ENCODE results near the gene TENT5A.
A peak's percentile ranks its signal among the peaks of the same experiment; 100 is the strongest.
"Not testable (repeated sequence)": the region's sequence is repeated elsewhere in the genome, so short reads cannot be mapped to it uniquely, and the experiment has no call there.

The TENT5A gene

DNA sequence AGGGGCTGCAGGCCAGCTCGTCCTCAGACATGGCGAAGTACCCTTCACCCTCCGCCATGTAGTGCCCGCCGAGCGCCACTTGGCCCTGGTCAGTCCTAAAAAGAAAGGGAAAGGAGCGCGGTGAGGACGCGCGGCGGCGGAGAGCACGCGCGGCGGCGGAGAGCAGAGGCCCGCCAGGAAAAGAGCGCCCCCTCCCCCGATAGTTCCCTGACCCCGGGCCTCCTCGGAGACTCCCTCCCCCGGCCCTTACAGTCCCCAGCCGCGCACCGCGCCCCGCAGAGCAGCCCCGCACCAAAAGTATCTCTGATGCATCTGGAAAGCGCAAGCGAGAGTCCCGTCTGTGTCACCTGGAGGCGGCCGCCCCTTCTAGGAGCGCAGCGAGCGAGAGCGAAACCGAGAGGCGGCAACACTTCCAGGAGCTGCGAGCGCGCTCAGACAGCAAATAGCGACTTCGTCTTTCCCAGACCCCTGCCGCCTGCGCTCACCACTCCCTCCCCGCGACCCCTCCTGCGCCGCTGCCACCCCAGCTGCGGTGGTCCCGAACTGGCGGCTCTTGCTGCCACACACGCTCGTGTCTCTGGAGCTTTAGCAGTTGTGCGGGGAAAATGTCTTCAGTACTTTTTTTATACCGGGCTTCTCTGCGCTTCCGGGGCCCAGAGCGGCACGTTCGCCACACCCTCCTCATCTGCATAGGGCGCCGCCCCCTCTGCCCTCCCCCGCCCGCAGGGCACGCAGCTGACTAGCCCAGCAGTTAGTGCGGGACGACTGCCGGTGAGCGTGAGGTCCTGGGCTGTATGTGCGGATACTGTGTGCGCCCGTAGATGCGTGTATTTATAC lies at the start of gene TENT5A:
TENT5A (minus strand) TSS at position 598 of the 837 bp plus-strand sequence; CDS start at position 58, 540 bp downstream.
- ATAC-seq (peak; percentile 72), DNase-seq (peak; percentile 83)

DNA sequence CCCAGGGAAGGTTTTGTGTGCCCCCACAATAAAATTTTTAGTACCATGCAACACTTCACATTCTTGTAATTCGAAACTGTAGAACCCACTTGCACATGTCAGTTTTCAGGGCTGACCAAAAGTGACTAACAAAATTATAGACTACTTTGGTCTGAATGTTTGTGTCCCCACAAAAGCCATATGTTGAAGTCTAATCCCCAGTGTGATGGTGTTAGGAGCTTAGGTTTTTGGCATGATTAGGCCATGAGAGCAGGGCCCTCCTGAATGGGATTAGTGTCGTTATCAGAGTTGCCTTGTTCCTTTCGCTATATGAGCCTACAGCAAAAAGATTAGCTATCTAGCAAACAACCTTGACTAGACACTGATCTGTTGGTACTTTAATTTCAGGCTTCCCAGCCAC lies 49.0 kb upstream of the TENT5A start:
- DNase-seq (no peak), ATAC-seq (no peak)

DNA sequence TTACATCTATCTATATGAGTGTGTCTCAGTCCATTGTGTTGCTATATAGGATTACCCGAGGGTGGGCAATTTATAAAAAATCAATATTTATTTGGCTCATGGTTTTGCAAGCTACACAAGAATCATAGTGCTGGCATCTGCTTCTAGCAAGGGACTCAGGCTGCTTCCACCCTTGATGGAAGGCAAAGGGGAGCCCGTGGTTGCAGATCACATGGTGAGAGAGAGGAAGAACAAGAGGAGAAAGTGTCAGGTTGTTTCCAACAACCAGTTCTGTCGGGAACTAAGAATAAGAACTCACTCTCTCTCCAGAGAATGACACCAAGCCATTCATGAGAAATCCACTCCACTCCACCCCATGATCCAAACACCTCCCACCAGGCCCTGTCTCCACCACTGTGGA lies 48.2 kb upstream of the TENT5A start:
- no peak for DNase-seq
- ATAC-seq = no peak

DNA sequence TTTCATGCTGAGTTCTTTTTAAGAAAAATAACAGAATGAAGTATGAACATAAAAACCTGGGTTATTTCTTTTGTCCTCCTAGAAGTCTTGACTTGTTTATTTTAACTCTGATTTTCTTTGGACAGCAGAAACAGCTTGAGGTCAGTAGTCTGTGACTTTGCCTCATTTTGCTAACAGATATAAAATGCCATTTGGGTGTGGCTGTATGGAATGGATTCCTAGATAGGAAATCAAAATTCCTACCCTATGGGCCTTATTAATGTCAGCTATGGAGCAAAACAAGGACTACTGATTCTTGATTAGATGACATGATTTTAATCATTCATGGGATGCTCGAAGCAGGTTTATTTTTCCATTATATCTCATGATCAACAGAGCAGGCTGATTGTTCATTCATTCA lies 46.8 kb upstream of the TENT5A start:
- DNase-seq (no peak), ATAC-seq (no peak)

DNA sequence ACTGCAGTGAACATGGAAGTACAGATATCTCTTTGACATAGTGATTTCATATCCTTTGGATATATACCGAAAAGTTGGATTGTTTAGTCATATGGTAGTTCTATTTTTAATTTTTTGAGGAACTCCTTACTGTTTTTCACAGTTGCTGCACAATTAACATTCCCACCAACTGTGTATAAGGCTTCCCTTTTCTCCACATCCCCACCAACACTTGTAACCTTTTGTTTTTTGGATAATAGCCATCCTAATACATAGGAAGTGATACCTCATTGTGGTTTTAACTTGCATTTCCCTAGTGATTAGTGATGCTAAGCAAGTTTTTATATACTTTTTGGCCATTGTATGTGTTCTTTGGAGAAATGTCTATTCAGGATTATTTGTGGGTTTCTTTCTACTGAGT lies 45.1 kb upstream of the TENT5A start:
- ATAC-seq = no peak
- DNase-seq = no peak

DNA sequence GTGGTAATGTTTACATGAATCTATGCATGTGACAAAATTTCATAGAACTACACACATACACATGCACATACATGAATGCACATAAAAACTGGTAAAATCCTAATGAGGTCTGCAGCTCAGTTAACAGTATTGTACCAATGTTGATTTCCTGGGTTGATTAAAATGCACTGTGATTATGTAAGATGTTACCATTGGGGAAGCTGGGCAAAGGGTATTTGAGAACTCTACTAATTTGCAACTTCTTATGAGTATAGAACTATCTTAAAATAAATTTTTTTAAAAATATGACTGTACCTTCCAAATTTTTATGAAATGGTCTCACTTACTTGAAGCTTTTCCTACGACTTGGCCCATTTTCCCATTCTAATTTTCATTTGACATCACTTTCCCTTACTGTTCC lies 43.4 kb upstream of the TENT5A start:
- no peak for DNase-seq

DNA sequence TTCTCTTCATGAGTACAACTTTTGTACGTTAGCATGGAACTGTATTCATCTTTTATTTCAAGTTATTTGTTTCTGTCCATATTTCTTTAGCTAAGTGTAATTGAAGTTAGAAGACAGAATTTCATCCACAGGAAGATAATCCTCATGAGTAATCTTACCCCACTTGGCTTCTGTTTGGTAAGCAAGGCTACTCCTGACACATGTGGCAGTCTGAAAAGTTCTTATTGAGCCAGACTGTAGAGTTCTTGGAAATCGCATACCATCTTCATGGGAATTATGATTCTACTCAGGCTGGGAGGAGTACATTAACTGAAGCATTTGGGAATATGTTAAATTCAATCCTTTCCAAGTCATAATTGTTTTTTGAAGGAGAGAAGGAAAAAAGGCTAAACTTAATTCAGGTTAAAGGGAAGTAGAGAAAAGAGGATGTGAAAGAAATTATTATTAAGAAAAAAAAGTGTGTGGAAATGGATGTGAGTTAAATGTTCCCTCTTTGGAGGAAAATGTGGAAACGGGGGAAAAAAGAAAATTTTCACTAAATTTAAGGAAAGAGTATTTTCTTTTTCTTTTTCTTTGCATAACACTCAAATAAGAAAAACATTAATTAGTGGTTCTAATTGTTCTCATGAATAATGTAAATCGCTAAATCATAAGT lies 41.5 kb upstream of the TENT5A start:
- DNase-seq (no peak), ATAC-seq (no peak)

More for the DNA sequence above, 43.4 kb upstream of the TENT5A start:
- no peak for ATAC-seq

DNA sequence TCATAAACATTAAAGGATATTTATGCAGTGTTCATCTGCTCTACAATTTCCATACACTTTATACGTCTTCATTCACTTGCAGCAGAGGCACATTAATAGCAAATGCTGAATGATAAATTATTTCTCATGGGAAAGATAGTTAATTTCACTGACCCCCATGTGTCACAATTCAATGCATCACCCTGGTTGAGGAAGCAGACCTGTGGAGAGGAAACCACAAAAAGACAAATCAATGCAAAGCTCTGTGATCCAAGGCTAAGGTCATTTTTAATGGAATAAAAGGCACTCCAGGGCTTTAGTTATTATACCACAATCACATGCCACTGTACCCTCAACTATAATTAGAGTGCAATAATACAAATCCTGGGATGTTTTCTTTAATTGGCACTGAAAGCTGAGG lies 40.3 kb upstream of the TENT5A start:
- DNase-seq (no peak), ATAC-seq (no peak)

DNA sequence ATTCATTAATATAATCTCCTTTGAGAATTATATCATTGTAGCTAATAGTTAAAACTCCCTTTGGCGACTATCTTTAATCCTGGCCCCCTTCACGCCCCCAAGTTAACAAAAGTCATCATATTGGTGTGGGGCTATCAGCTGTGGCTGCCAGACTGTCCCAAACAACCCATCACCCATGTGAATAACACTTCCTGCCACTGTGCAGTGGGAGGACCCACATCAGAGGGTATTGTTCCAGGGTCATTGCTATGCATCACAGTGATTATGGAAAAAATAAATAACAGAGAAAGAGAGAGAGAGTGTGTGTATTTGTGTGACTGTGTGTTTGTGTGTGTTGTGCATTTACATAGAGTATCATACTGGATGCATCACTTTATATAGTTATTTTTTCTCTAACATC lies 39.3 kb upstream of the TENT5A start:
- no peak for DNase-seq
- no peak for ATAC-seq

DNA sequence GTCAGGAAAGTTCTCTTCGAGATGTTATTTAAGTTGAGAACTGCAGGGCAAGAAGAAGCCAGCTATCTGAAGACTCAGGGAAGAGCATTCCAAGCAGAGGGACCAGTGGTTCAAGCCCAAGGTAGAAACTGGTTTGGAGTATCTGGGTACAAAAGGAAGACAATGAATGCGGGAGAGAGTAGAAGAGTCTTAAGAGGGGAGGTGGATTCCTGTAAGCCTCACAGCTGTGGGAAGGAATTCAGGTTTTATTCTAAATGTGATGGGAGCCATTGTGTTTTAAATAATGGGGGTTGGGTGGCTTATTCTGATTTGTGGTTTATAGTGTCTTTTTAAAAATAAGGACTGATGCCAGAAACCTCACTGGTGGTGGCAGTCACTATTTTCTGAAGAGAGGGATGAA lies 37.6 kb upstream of the TENT5A start:
- ATAC-seq (no peak), DNase-seq (no peak)

DNA sequence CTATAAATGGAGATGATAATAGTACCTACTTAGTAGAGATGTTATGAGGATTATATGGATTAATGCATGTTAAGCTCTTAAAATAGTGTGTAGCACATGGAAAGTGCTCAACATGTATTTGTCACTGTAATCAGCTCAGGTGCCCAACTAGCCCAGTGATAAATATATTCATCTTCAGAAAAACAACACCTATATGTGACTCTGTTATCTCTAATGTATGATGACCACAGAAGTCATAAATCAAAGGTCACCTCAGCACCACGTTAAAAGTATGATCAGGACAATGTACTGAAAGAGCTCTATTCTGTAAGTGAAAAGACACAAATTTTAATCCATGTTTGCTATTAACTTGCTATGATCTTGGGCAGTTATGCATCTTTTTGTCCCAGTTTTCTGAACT lies 36.8 kb upstream of the TENT5A start:
- ATAC-seq (no peak), DNase-seq (no peak)

DNA sequence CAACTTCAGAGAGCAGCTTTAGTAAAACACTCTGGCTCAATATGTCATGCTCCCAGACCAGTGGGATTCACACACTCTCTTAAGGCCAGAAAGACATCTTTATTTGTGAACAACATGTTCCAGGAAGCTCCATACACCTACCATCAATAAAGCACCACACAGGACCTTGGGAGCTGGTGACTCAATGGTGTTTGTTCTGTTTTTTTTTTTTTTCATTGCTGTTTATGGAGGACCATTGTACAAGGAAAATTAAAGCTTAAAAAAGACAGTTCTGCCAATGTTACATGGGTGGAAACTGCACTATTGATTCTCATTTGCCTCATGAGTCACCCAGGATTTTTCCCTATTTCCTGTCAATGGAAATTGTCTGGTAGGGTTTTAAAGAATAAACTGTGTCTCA lies 36.3 kb upstream of the TENT5A start:
- no peak for ATAC-seq
- DNase-seq = no peak

DNA sequence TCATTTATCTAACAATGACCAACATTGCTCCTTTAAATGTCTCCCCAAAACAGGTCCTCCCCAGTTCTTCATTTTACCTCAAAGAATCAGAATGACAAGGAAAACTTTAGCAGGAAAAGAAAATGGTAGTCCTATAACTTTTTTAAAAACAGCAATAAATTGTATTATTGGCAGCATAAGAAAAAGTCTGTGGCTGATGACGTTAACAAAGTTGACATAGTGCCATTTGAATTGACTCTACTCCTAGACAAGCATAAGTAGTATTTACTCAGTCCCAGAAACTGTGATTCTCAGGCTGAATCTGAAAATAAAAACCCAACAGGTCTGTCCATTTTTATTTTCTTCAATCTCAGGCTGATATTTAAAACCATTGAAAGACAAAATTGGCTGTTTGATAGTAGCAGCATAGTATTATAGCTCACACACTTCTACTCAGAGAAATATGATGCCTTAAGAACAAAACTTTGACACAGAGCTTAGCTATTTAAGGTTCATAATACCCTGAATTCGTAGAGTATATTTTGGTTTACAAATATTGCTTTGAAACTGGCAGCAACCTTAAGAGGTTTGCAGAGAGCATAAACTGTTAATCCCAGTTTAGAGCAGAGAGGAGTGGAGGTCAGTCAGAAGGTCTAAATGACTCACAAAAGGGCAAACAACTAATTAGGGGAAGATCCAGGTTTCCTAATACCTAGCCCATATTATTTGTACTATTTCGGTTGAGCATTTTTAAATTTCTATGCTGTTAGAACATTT lies 35.0 kb upstream of the TENT5A start:
- ATAC-seq = no peak
- DNase-seq = no peak

DNA sequence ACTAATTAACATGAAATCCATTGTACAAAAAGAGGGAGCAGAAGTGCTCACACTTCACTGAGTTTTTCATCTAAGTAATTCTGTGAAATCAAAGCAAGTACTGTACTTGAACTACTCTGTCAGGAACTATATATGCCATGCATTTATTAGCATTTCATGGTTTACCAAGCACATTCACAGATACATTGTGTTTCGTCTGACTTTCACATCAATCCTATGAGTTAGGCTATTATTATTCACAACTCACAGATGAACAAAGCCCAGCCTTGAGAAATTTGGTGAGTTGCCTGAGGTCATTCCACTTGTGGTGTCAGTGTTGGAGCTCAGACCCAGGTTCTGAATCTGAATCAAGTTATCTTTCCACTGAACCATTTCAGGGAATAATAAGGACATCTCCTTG lies 33.7 kb upstream of the TENT5A start:
- DNase-seq (no peak), ATAC-seq (no peak)

DNA sequence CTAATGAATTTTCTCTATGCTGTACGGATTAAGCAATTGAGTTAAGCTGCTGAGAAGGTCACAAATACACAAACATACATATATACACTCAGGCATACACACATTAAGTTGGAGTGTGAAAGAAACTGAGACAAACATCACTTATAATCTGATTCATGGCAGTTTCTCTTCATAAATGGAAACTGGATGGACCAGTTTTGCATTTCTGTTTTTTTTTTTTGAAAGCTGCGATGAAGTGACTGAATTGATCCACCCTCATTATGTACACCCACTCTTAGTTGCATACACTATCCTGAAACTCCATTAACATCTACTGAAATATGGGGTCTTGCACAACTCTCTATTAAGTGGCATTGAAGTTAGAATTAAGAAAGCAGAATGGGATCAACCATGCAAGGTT lies 32.9 kb upstream of the TENT5A start:
- DNase-seq (no peak), ATAC-seq (no peak)

DNA sequence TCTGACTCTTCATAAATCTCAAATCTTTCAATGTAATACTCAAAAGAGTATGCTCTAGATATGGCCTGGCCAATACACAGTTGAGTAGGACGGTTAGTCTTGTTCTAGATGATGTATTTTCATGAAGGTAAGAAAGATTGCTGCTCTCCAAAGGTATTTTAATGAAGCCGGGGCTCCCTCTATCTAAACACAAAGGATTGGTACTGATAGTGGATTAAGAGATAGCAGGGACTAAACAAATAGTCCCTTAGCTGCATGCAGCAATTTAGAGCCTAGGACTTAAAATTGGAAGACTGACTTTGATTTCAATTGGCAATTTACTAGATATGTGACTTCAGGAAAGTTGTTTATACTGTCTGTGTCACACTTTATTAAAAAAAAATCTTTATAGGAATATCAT lies 31.4 kb upstream of the TENT5A start:
- ATAC-seq = no peak
- no peak for DNase-seq

DNA sequence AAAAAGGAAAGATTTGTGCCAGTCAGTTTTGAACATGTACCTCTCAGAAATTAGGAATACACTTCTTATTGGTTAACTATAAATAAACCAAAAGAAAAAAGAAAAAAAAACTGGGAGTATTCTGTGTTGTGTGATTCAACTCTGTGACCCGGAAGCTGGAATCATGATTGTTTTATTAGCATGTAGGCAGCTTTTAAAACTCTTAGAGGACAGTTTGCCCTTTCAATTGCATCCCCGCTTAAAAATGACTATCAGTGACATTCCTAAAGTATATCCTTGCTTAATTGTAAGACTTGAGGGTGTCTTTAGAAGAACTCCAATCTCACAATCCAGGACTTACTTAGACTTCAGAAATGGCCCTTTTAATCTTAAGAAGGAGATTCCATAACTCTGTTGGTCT lies 29.1 kb upstream of the TENT5A start:
- ATAC-seq (no peak), DNase-seq (no peak)

DNA sequence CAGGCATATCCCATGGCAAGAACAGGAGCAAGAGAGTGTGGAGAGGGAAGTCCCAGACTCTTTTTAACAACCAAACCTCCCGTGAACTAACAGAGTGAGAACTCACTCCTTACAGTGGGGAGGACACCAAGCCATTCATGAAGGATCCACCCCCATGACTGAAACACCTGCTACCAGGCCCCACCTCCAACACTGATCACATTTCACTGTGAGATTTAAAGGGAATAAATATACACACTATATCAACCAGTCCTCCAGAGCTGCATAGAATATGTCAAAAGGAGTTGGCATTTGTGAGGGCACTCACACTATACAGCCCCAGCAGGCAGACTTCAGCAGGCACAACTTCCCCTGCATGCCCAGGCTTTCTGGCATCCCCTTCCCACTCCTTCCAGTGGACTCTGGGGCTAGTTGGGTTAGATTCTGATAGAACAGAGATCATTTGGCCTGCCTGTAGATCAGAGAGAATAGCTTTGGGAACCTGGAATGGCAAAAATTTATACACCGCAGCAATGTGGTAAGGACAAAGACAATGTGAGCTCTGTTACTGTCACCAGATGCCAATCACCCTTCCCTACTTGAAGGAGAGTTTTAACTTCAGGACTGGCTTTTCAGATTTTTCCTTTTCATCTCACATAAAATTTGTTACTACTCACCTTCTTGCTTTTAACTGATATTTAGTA lies 25.2 kb upstream of the TENT5A start:
- ATAC-seq (no peak), DNase-seq (no peak)

DNA sequence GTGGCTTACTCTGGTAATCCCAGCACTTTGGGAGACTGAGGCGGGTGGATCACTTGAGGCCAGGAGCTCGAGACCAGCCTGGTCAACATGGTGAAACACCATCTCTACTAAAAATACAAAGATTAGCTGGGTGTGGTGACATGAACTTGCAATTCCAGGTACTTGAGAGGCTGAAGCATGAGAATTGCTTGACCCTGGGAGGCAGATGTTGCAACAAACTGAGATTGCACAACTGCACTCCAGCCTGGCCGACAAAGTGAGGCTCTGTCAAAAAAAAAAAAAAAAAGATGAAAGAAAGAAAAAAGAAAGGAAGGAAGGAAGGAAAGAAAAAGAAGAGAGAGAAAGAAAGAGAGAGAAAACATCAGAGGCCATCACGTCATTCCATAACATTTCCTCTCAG lies 23.7 kb upstream of the TENT5A start:
- not testable (repeated sequence) for DNase-seq, ATAC-seq

DNA sequence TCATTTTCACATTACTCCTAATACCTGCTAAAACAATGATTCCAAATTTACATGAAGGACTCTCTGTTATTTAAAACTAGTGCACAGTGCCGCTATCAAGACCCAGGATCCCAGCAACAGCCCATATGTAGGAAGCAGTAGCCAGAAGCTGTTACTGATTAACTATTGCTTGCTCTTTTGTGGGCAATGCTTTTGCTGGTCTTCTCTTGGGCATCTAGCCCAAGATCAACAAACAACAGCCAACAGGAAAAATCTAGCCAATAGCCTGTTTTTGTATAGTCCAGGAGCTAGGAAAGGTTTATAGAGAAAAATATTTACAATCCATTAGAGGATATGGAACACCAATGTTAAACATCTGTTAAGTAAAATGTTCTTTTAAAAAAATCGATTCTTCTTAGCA lies 22.1 kb upstream of the TENT5A start:
- DNase-seq (no peak), ATAC-seq (no peak)

DNA sequence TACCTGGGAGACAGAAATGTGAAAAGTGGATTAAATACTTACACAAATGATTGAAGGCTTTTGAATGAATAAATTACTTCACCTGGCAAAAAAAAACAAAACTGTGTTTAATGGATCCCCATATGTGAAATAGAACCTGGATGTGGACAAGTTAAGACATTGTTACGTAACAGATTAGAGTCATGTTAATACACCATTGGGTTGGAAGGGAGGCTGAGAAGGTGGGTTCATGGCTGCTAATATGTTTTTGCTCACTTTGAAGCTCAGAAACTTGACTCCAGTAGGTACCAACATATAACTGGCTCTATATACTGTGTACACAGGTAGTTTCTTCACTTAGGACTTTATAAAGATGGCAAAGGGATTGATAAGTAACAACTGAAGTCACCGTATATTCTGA lies 21.4 kb upstream of the TENT5A start:
- no peak for ATAC-seq
- no peak for DNase-seq

DNA sequence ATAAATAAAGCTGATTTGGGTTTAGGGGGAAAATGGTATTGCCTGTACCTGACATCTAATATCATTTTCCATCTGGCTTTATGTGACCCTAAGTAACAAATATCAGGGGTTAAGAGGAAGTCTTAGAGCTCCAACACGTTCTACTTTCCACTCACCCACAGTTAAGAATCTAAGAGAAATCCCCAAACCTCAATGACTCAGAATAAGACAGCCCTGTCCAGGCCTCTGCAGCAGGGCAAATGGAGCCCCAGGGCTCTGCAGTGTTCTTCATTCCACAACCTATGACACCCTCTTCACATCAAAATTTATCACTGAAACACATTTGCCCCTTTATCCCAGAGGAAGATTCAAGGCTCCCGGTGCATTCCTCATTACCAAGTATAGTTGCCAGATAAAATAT lies 20.3 kb upstream of the TENT5A start:
- DNase-seq (no peak), ATAC-seq (peak; percentile 94)

DNA sequence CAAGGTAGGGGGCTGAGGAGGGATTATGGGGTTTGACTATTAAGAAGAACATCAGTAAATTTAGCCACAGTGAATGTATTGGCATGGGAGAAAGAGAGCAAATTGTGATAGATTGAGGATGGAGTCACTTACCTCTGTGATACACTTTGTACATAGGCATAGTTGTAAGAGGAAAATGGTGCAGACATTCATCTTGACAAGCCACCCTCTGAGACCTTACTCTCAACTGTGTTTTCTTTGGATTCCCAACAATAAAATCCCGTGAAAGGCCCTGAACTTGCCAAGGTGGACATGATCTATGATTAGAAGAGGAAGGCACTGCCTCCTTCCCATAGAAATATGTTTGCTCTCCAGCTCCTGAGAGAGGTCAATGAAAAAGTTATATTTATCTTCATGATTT lies 18.6 kb upstream of the TENT5A start:
- ATAC-seq (no peak), DNase-seq (no peak)

Measured in stimulated activated naive CD8-positive, alpha-beta T cell treated with anti-CD3 and anti-CD28 coated beads, Interleukin-15, Interleukin-2, amounts not matched to agents 100 U/mL and 50 U/mL, for 24 hours (primary cell).